CD4-positive, alpha-beta T cell (primary cell): ENCODE measurements around the gene CCBE1. TPM values are rescaled to one million over a fixed set of nuclear protein-coding genes. Genes with fewer than 3 reads are reported as not detected.

ENCODE experiments used
- ATAC-seq: fragments of 200-7000 bp; cut with Tn5 transposase; one replicate; pipeline ENCODE4 v1.10.0; 2022; ENCODE audit warnings: mild to moderate bottlenecking; ENCODE audit not compliant: poor library complexity
- CTCF ChIA-PET: fragments of 350-600 bp; sonication (Branson Sonifier 250); formaldehyde crosslinking; loops from one replicate; lab custom pipeline; 2021; ENCODE audit warnings: antibody characterized with exemption, inconsistent platforms; lab: Charles Lee
- POLR2A ChIA-PET: fragments of 350-600 bp; sonication (Branson Sonifier 250); formaldehyde crosslinking; loops from one replicate; lab custom pipeline; 2021; ENCODE audit warnings: antibody characterized with exemption, inconsistent platforms; lab: Charles Lee
- DNase-seq, 14 experiments: peaks; one replicate each; pipeline ENCODE4 v3.0.0-alpha.2; 2013 to 2020; ENCODE audit warnings: mixed read lengths in 2 of 14
- H3K27ac ChIP-seq, 2 donors: one replicate each; pipeline versions ENCODE4 v1.5.1 to v1.7.0; 2013; ENCODE audit warnings: low read length in 2 of 2, low read depth in 1 of 2, mild to moderate bottlenecking in 1 of 2
- H3K27me3 ChIP-seq, 2 experiments: 1 replicate in 1 of 2; 2 replicates in 1 of 2; pipeline versions ENCODE4 v1.6.1 to v1.7.0; 2013; ENCODE audit warnings: low read length in 2 of 2, control low read depth in 1 of 2, mild to moderate bottlenecking in 1 of 2, moderate library complexity in 1 of 2; ENCODE audit not compliant: insufficient read depth in 2 of 2, control insufficient read depth in 1 of 2
- H3K36me3 ChIP-seq: one replicate; pipeline ENCODE4 v1.6.1; 2013; ENCODE audit warnings: low read length, control low read depth; ENCODE audit not compliant: insufficient read depth
- H3K4me1 ChIP-seq: one replicate; pipeline ENCODE4 v1.6.1; 2013; ENCODE audit warnings: low read length, control low read depth; ENCODE audit not compliant: insufficient read depth
- H3K4me3 ChIP-seq: one replicate; pipeline ENCODE4 v1.5.1; 2013; ENCODE audit warnings: mild to moderate bottlenecking, low read length, moderate library complexity
- H3K9me3 ChIP-seq, 2 experiments: 1 replicate in 1 of 2; 2 replicates in 1 of 2; pipeline versions ENCODE4 v1.6.1 to v1.7.0; 2013; ENCODE audit warnings: low read length in 2 of 2, mild to moderate bottlenecking in 2 of 2, control low read depth in 1 of 2, moderate library complexity in 1 of 2; ENCODE audit not compliant: control insufficient read depth in 1 of 2, insufficient read depth in 1 of 2
- H3K27ac Mint-ChIP-seq: one replicate; pipeline ENCODE4 v1.8.0; 2020; ENCODE audit warnings: mixed read lengths
- H3K27me3 Mint-ChIP-seq: one replicate; pipeline ENCODE4 v1.8.0; 2021; ENCODE audit warnings: mixed read lengths
- H3K36me3 Mint-ChIP-seq: one replicate; pipeline ENCODE4 v1.8.0; 2021; ENCODE audit warnings: low read depth, mixed read lengths
- H3K4me1 Mint-ChIP-seq: one replicate; pipeline ENCODE4 v1.8.0; 2021; ENCODE audit warnings: low read depth, mixed read lengths
- H3K4me3 Mint-ChIP-seq: one replicate; pipeline ENCODE4 v1.8.0; 2020; ENCODE audit warnings: mild to moderate bottlenecking, mixed read lengths
- H3K9me3 Mint-ChIP-seq: one replicate; pipeline ENCODE4 v1.8.0; 2020; ENCODE audit warnings: mixed read lengths
- CTCF ChIP-seq: fragments of 200-600 bp; IDR thresholded peaks from one replicate; pipeline ENCODE4 v1.8.0; 2022; ENCODE audit warnings: antibody characterized with exemption, mild to moderate bottlenecking
- intact Hi-C, 2 experiments: fragments of 100-400 bp; cut with DNase I in 1 of 2; cut with micrococcal nuclease in 1 of 2; formaldehyde crosslinking; loops; one replicate each; pipeline versions ENCODE4 v1.15.1 to v1.9.0; 2023 to 2025; cut with DNase I, micrococcal nuclease
- total RNA-seq, 174 experiments: library from RNA in 2 of 174; stranded (reverse) in 2 of 174; gene quantifications; one replicate each; pipeline ENCODE4 v1.2.3 and lab custom pipeline; 2021 to 2026

CCBE1 gene
- total RNA-seq, 2 experiments from 2014 or later, result not detected

- Mint-ChIP-seq H3K4me3 (no peak overlapping the region), H3K27ac (no peak overlapping the region), H3K27me3 (peaks cover 20% of the 10 kb centered on the region), H3K4me1 (no peaks in the 10 kb centered on the region), H3K36me3 (no peaks in the 10 kb centered on the region), H3K9me3 (no peaks in the 10 kb centered on the region)
- DNase-seq, result no peak
- no peak overlapping the region for H3K27ac ChIP-seq
- no peak for ATAC-seq
- no peaks in the 10 kb centered on the region for H3K9me3 ChIP-seq
- H3K4me3 ChIP-seq, result no peak overlapping the region
- CTCF ChIA-PET, result no interaction called here
- intact Hi-C loops, result no loop called here
- H3K27me3 ChIP-seq, result peaks cover 5 to 6% of the 10 kb centered on the region in 2 experiments
- H3K4me1 ChIP-seq, result no peaks in the 10 kb centered on the region
- no peaks in the 10 kb centered on the region for H3K36me3 ChIP-seq
- POLR2A ChIA-PET, result no interaction called here
- no peak for TF ChIP-seq CTCF
These were observed 259.2 kb downstream of the CCBE1 start for GRCh38 chr18:59437851-59438569.

GRCh38 chr18:59432803-59433597 lies 264.2 kb downstream of the CCBE1 start:
- no peaks in the 10 kb centered on the region for H3K9me3 Mint-ChIP-seq
- DNase-seq (no peak), ATAC-seq (no peak)
- Histone ChIP-seq H3K36me3 (no peaks in the 10 kb centered on the region), H3K4me1 (no peaks in the 10 kb centered on the region), H3K27ac (no peak overlapping the region), H3K4me3 (no peak overlapping the region), H3K27me3 (peaks cover 5 to 6% of the 10 kb centered on the region in 2 experiments), H3K9me3 (no peaks in the 10 kb centered on the region)
- ChIA-PET CTCF (no interaction called here), POLR2A (no interaction called here)
- intact Hi-C loops, result no loop called here
- peaks cover 30% of the 10 kb centered on the region for H3K27me3 Mint-ChIP-seq
- TF ChIP-seq CTCF, result no peak
- no peaks in the 10 kb centered on the region for H3K4me1 Mint-ChIP-seq
- H3K4me3 Mint-ChIP-seq, result no peak overlapping the region
- H3K36me3 Mint-ChIP-seq, result no peaks in the 10 kb centered on the region
- H3K27ac Mint-ChIP-seq, result no peak overlapping the region

GRCh38 chr18:59431131-59431530 lies 266.1 kb downstream of the CCBE1 start:
- no peaks in the 10 kb centered on the region for H3K4me1 ChIP-seq
- no peak overlapping the region for H3K27ac Mint-ChIP-seq
- peaks cover 32% of the 10 kb centered on the region for H3K27me3 Mint-ChIP-seq
- H3K4me3 ChIP-seq, result no peak overlapping the region
- no peak overlapping the region for H3K27ac ChIP-seq
- H3K4me3 Mint-ChIP-seq, result no peak overlapping the region
- ATAC-seq (no peak), DNase-seq (no peak)
- H3K9me3 Mint-ChIP-seq, result no peaks in the 10 kb centered on the region
- H3K9me3 ChIP-seq, result no peaks in the 10 kb centered on the region
- no peaks in the 10 kb centered on the region for H3K36me3 ChIP-seq
- ChIA-PET POLR2A (no interaction called here), CTCF (no interaction called here)
- H3K4me1 Mint-ChIP-seq, result no peaks in the 10 kb centered on the region
- intact Hi-C loops, result no loop called here
- peaks cover 4 to 5% of the 10 kb centered on the region in 2 experiments for H3K27me3 ChIP-seq
- TF ChIP-seq CTCF, result no peak
- H3K36me3 Mint-ChIP-seq, result no peaks in the 10 kb centered on the region
